Tibial nerve (tissue), 4 donors: ENCODE results near the gene RPS6KA3. TPM values are rescaled to one million over a fixed set of nuclear protein-coding genes. Genes with fewer than 3 reads are reported as not detected.
A peak's percentile ranks its signal among the peaks of the same experiment; 100 is the strongest.

ENCODE experiments used
- DNase-seq, 2 donors: peaks; one replicate each; pipeline ENCODE4 v3.0.0-alpha.2; 2019; ENCODE audit warnings: low spot score in 2 of 2
- H3K27ac ChIP-seq, 4 donors: fragments of 200-600 bp; sonication (generic) in 3 of 4; one replicate each; pipeline ENCODE4 v1.5.1; 2017 to 2019; ENCODE audit warnings: mild to moderate bottlenecking in 1 of 4
- H3K27me3 ChIP-seq, 2 donors: fragments of 200-600 bp; sonication (generic) in 1 of 2; one replicate each; pipeline versions ENCODE4 v1.5.1 to v1.6.0; 2017 to 2019
- H3K36me3 ChIP-seq, 3 donors: fragments of 200-600 bp; sonication (generic); one replicate each; pipeline ENCODE4 v1.5.1; 2018 to 2019
- H3K4me1 ChIP-seq, 4 donors: fragments of 200-600 bp; sonication (generic) in 3 of 4; one replicate each; pipeline ENCODE4 v1.5.1; 2017 to 2019
- H3K4me3 ChIP-seq, 4 donors: fragments of 200-600 bp; sonication (generic) in 3 of 4; one replicate each; pipeline ENCODE4 v1.5.1; 2017 to 2019; ENCODE audit warnings: mild to moderate bottlenecking in 1 of 4, moderate library complexity in 1 of 4
- H3K9me3 ChIP-seq, 4 donors: fragments of 200-600 bp; sonication (generic) in 3 of 4; one replicate each; pipeline ENCODE4 v1.5.1; 2017 to 2019
- CTCF ChIP-seq, 5 experiments: fragments of 200-600 bp in 3 of 5; fragments of 450-650 bp in 2 of 5; sonication (generic) in 3 of 5; IDR thresholded peaks; one replicate each; pipeline ENCODE4 v1.5.1; 2016 to 2019; ENCODE audit warnings: antibody characterized with exemption in 5 of 5, mild to moderate bottlenecking in 3 of 5, moderate library complexity in 2 of 5
- EP300 ChIP-seq, 2 donors: sonication (generic); formaldehyde crosslinking; IDR thresholded peaks; one replicate each; pipeline ENCODE4 v1.6.1; 2017; ENCODE audit warnings: antibody characterized with exemption in 2 of 2, mild to moderate bottlenecking in 1 of 2
- POLR2A ChIP-seq, 2 donors: fragments of 450-650 bp; IDR thresholded peaks; one replicate each; pipeline ENCODE4 v1.6.1; 2017; ENCODE audit warnings: antibody characterized with exemption in 2 of 2, mild to moderate bottlenecking in 2 of 2, moderate library complexity in 2 of 2
- WGBS, 2 donors: methylation state at CpG; one replicate each; pipeline ENCODE4 v1.1.5; 2018; 5-methylcytosine and 5-hydroxymethylcytosine counted together
- total RNA-seq, 4 donors: library from RNA; depleted of rRNA; stranded (reverse); fragments of >200 nt; gene quantifications; one replicate each; pipeline ENCODE4 v1.1.0, GENCODE V29; 2016

RPS6KA3 gene
- 10 to 100 TPM; 22.0 to 33.9 (median 32.6) TPM for total RNA-seq

GRCh38 chrX:20266810-20267606 is at the start of gene RPS6KA3:
TSS of gene RPS6KA3 (minus strand) at chrX:20266909. CDS start at chrX:20266632, 277 bp downstream.
- TF ChIP-seq CTCF (IDR thresholded peaks at IDR 0.05) (no peak), POLR2A (IDR thresholded peaks at IDR 0.05) (peak; percentile 68 to 77), EP300 (IDR thresholded peaks at IDR 0.05) (peak in 1 of 2 donors; percentile 84)
- 0 to 39% methylated on average over 24 to 77 of the region's 77 CpGs for WGBS, 2 donors
- Histone ChIP-seq H3K27ac (peak within 1 kb of the TSS; percentile 65 to 93 (median 88)), H3K36me3 (no peaks in the 10 kb centered on the region), H3K4me1 (peaks cover 0 to 21% (median 4%) of the 10 kb centered on the region in 4 donors), H3K4me3 (peak within 1 kb of the TSS; percentile 37 to 74 (median 50)), H3K27me3 (peaks cover 0 to 7% of the 10 kb centered on the region in 2 donors), H3K9me3 (no peaks in the 10 kb centered on the region)
- DNase-seq: peak; percentile 81 to 85

GRCh38 chrX:20315140-20315539 is 48.4 kb upstream of the RPS6KA3 start:
- no peak overlapping the region for H3K27ac ChIP-seq
- WGBS, 2 donors: 48 to 69% methylated on average over 2 of the region's 2 CpGs
- no peaks in the 10 kb centered on the region for H3K4me1 ChIP-seq
- no peak overlapping the region for H3K4me3 ChIP-seq
- H3K27me3 ChIP-seq: no peaks in the 10 kb centered on the region
- no peaks in the 10 kb centered on the region for H3K9me3 ChIP-seq
- no peaks in the 10 kb centered on the region for H3K36me3 ChIP-seq
- no peak for TF ChIP-seq EP300 (IDR thresholded peaks at IDR 0.05)
- TF ChIP-seq CTCF (IDR thresholded peaks at IDR 0.05): no peak
- TF ChIP-seq POLR2A (IDR thresholded peaks at IDR 0.05): no peak
- no peak for DNase-seq

GRCh38 chrX:20313899-20314298 is 47.2 kb upstream of the RPS6KA3 start:
- H3K27ac ChIP-seq: no peak overlapping the region
- 87 to 100% methylated on average over 1 of the region's 1 CpG for WGBS, 2 donors
- no peaks in the 10 kb centered on the region for H3K36me3 ChIP-seq
- H3K9me3 ChIP-seq: no peaks in the 10 kb centered on the region
- no peaks in the 10 kb centered on the region for H3K27me3 ChIP-seq
- no peak for DNase-seq
- H3K4me1 ChIP-seq: no peaks in the 10 kb centered on the region
- no peak overlapping the region for H3K4me3 ChIP-seq
- TF ChIP-seq CTCF (IDR thresholded peaks at IDR 0.05) (no peak), EP300 (IDR thresholded peaks at IDR 0.05) (no peak), POLR2A (IDR thresholded peaks at IDR 0.05) (no peak)

- Histone ChIP-seq H3K4me3 (no peak overlapping the region), H3K9me3 (no peaks in the 10 kb centered on the region), H3K27ac (no peak overlapping the region), H3K36me3 (no peaks in the 10 kb centered on the region), H3K4me1 (no peaks in the 10 kb centered on the region), H3K27me3 (no peaks in the 10 kb centered on the region)
- no peak for DNase-seq
- 45 to 69% methylated on average over 1 of the region's 1 CpG for WGBS, 2 donors
- TF ChIP-seq POLR2A (IDR thresholded peaks at IDR 0.05): no peak
- no peak for TF ChIP-seq EP300 (IDR thresholded peaks at IDR 0.05)
- TF ChIP-seq CTCF (IDR thresholded peaks at IDR 0.05): no peak
Observed at GRCh38 chrX:20312018-20312417, 45.3 kb upstream of the RPS6KA3 start.

GRCh38 chrX:20311505-20311904 is 44.8 kb upstream of the RPS6KA3 start:
- H3K9me3 ChIP-seq: no peaks in the 10 kb centered on the region
- TF ChIP-seq POLR2A (IDR thresholded peaks at IDR 0.05) (no peak), EP300 (IDR thresholded peaks at IDR 0.05) (no peak), CTCF (IDR thresholded peaks at IDR 0.05) (no peak)
- no peak for DNase-seq
- no peaks in the 10 kb centered on the region for H3K36me3 ChIP-seq
- 58 to 76% methylated on average over 2 of the region's 2 CpGs for WGBS, 2 donors
- no peaks in the 10 kb centered on the region for H3K27me3 ChIP-seq
- no peak overlapping the region for H3K27ac ChIP-seq
- no peak overlapping the region for H3K4me3 ChIP-seq
- H3K4me1 ChIP-seq: no peaks in the 10 kb centered on the region
